Femur (tissue), 1 donor: ENCODE measurements around the gene ACCSL.

ENCODE experiments used
- DNase-seq: peaks from one replicate; pipeline ENCODE4 v3.0.0-alpha.2; 2017

ACCSL gene

GRCh38 chr11:44065841-44066731 lies 18.3 kb downstream of the ACCSL start, which contains the start of gene ACCS:
Gene ACCS, plus strand, starts transcription at chr11:44066270. Its CDS starts 1,358 bp downstream, at chr11:44067628.
- DNase-seq = peak; percentile 98

GRCh38 chr11:44066732-44067141 lies 19.0 kb downstream of the ACCSL start:
- no peak for DNase-seq

- DNase-seq = no peak
Measured at GRCh38 chr11:44067266-44067665, 19.5 kb downstream of the ACCSL start.

GRCh38 chr11:44068180-44068579 lies 20.4 kb downstream of the ACCSL start:
- no peak for DNase-seq

GRCh38 chr11:44071157-44071556 lies 23.4 kb downstream of the ACCSL start:
- DNase-seq = no peak

- DNase-seq = no peak
Measured at GRCh38 chr11:44072757-44073658, 25.2 kb downstream of the ACCSL start.

- DNase-seq = no peak
Measured at GRCh38 chr11:44078794-44079193, 31.0 kb downstream of the ACCSL start.

- no peak for DNase-seq
Measured at GRCh38 chr11:44079376-44079775, 31.6 kb downstream of the ACCSL start.

GRCh38 chr11:44080951-44081350 lies 33.2 kb downstream of the ACCSL start:
- DNase-seq = no peak

GRCh38 chr11:44082645-44083044 lies 34.9 kb downstream of the ACCSL start:
- no peak for DNase-seq

- DNase-seq = no peak
Measured at GRCh38 chr11:44083433-44083832, 35.7 kb downstream of the ACCSL start.

- DNase-seq = no peak
Measured at GRCh38 chr11:44083906-44084305, 36.1 kb downstream of the ACCSL start.

- no peak for DNase-seq
Measured at GRCh38 chr11:44085330-44085729, 37.5 kb downstream of the ACCSL start.

- DNase-seq = no peak
Measured at GRCh38 chr11:44088377-44088776, 40.6 kb downstream of the ACCSL start.

GRCh38 chr11:44088871-44089270 lies 41.1 kb downstream of the ACCSL start:
- no peak for DNase-seq

GRCh38 chr11:44090539-44090938 lies 42.8 kb downstream of the ACCSL start:
- DNase-seq = no peak

GRCh38 chr11:44094260-44094868 lies 46.6 kb downstream of the ACCSL start:
- peak; percentile 84 for DNase-seq

- peak; percentile 93 for DNase-seq
Measured at GRCh38 chr11:44095506-44096359, 48.0 kb downstream of the ACCSL start, which contains the start of gene EXT2. Gene EXT2, plus strand, starts transcription at chr11:44095678. Its CDS starts 12,035 bp downstream, at chr11:44107713.

- DNase-seq = no peak
Measured at GRCh38 chr11:44096360-44097185, 48.8 kb downstream of the ACCSL start.

GRCh38 chr11:44097821-44098220 lies 50.0 kb downstream of the ACCSL start:
- DNase-seq = no peak

- no peak for DNase-seq
Measured at GRCh38 chr11:44101098-44101497, 53.3 kb downstream of the ACCSL start.
